PFSK-1 (cell line): ENCODE data around the gene SETDB2.

ENCODE experiments used
- FOXP2 ChIP-seq: optimal IDR thresholded peaks from 2 replicates; pipeline ENCODE3; 2011; ENCODE audit warnings: borderline replicate concordance, control low read depth, inconsistent platforms; ENCODE audit not compliant: insufficient read depth; ENCODE audit errors: extremely low read length, extremely low read depth
- POLR2AphosphoS5 ChIP-seq: IDR thresholded peaks from 2 replicates; pipeline ENCODE4 v1.6.1; 2012; ENCODE audit warnings: low read depth, mild to moderate bottlenecking, control low read depth, low read length, moderate library complexity
- SIN3A ChIP-seq: IDR thresholded peaks from 2 replicates; pipeline ENCODE4 v1.6.1; 2012; ENCODE audit warnings: mild to moderate bottlenecking, low read length, moderate library complexity, borderline replicate concordance; ENCODE audit not compliant: insufficient read depth
- TAF1 ChIP-seq: IDR thresholded peaks from 2 replicates; pipeline ENCODE4 v1.6.1; 2012; ENCODE audit warnings: low read length, control low read depth, borderline replicate concordance; ENCODE audit not compliant: insufficient read depth
- TF ChIP-seq, protein P1 (sequence below), 2 experiments: IDR thresholded peaks; 2 replicates each; pipeline versions ENCODE4 v1.6.1 to v1.8.0; 2011 to 2012; ENCODE audit warnings: low read depth in 2 of 2, low read length in 2 of 2, control low read depth in 1 of 2, inconsistent platforms in 1 of 2, mild to moderate bottlenecking in 1 of 2, moderate library complexity in 1 of 2; ENCODE audit not compliant: insufficient read depth in 1 of 2

The SETDB2 gene

GRCh38 chr13:49439609-49440008 lies 4.5 kb upstream of the SETDB2 start:
- TF ChIP-seq, protein P1, sequence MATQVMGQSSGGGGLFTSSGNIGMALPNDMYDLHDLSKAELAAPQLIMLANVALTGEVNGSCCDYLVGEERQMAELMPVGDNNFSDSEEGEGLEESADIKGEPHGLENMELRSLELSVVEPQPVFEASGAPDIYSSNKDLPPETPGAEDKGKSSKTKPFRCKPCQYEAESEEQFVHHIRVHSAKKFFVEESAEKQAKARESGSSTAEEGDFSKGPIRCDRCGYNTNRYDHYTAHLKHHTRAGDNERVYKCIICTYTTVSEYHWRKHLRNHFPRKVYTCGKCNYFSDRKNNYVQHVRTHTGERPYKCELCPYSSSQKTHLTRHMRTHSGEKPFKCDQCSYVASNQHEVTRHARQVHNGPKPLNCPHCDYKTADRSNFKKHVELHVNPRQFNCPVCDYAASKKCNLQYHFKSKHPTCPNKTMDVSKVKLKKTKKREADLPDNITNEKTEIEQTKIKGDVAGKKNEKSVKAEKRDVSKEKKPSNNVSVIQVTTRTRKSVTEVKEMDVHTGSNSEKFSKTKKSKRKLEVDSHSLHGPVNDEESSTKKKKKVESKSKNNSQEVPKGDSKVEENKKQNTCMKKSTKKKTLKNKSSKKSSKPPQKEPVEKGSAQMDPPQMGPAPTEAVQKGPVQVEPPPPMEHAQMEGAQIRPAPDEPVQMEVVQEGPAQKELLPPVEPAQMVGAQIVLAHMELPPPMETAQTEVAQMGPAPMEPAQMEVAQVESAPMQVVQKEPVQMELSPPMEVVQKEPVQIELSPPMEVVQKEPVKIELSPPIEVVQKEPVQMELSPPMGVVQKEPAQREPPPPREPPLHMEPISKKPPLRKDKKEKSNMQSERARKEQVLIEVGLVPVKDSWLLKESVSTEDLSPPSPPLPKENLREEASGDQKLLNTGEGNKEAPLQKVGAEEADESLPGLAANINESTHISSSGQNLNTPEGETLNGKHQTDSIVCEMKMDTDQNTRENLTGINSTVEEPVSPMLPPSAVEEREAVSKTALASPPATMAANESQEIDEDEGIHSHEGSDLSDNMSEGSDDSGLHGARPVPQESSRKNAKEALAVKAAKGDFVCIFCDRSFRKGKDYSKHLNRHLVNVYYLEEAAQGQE (IDR thresholded peaks at IDR 0.05; ENCODE audit: insufficient read depth in 1 of 2, low read depth in 2 of 2, low read length in 2 of 2) = no peak
- no peak for TF ChIP-seq POLR2AphosphoS5
- TF ChIP-seq FOXP2 = no peak
- TF ChIP-seq SIN3A = no peak
- no peak for TF ChIP-seq TAF1

DNA sequence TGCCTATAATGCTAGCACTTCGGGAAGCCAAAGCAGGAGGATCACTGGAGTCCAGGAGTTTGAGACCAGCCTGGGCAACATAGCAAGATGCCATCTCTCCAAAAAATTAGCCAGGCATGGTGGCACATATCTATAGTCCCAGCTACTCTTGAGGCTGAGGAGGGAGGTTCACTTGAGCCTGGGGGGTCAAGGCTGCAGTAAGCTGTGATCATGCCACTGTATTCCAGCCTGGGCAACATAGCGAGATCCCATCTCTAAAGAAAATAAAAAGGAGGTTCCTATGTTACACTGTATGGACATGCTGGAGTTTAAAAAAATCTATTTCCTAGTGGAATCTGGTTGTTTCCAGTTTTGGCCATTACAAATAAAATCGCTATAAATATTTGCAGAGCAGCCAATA lies 2.8 kb upstream of the SETDB2 start:
- TF ChIP-seq, protein P1 (IDR thresholded peaks at IDR 0.05; ENCODE audit: insufficient read depth in 1 of 2, low read depth in 2 of 2, low read length in 2 of 2) = no peak
- no peak for TF ChIP-seq TAF1
- no peak for TF ChIP-seq FOXP2
- no peak for TF ChIP-seq POLR2AphosphoS5
- TF ChIP-seq SIN3A = no peak

DNA sequence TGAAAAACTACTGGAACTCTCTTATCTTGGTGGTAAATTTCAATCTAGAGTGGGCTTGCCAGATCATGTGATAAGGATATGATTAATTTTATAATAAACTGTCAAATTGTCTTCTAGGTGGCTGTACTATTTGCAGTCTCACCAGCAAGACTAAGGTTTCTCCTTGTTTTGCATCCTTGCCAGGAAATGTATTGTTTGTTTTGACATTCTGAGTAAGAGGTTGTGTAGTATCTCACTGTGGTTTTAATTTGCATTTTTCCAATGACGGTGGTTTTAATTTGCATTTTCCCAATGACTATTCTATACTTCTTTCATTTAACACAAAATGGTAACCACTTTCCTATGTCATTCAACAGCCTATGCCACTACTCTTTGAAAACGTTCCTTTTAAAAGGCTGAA lies 2.2 kb upstream of the SETDB2 start:
- no peak for TF ChIP-seq FOXP2
- TF ChIP-seq SIN3A = no peak
- TF ChIP-seq, protein P1 (IDR thresholded peaks at IDR 0.05; ENCODE audit: insufficient read depth in 1 of 2, low read depth in 2 of 2, low read length in 2 of 2) = no peak
- no peak for TF ChIP-seq POLR2AphosphoS5
- no peak for TF ChIP-seq TAF1

DNA sequence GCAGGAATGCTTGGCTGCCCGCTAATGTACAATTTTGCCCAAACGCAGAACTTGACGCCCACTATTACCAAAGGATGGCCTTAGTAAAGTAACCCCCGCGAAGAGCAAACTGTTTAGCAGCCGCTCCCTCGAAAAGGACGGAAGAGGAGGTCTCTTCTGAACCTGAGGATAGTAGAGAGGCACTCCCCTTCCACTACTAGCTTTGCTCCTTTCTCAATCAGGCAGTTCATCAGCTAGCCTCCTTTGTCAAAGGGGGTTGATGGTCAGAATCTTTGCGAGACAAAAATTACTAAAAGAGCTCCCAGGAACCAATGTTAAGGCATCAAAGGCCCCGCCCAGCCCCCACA lies 744 bp upstream of the SETDB2 start:
- TF ChIP-seq POLR2AphosphoS5 (no peak), FOXP2 (no peak), SIN3A (no peak)
- TF ChIP-seq, protein P1 (IDR thresholded peaks at IDR 0.05; ENCODE audit: insufficient read depth in 1 of 2, low read depth in 2 of 2, low read length in 2 of 2) = no peak
